Muscle of back (tissue), 11 donors: Measurements from ENCODE around the gene PPP1R9B. TPM values are rescaled to one million over a fixed set of nuclear protein-coding genes. Genes with fewer than 3 reads are reported as not detected.
A peak's percentile ranks its signal among the peaks of the same experiment; 100 is the strongest.

Experiments used
- DNase-seq, 3 donors: peaks; one replicate each; pipeline versions ENCODE4 v3.0.0 to v3.0.0-alpha.2; 2013
- polyA plus RNA-seq, 10 donors: library from polyadenylated mRNA; unstranded; fragments of 120-200 nt; gene quantifications; one replicate each; pipeline ENCODE4 v1.2.1, GENCODE V29; 2013; ENCODE audit not compliant: insufficient read length in 10 of 10

PPP1R9B gene
- polyA plus RNA-seq, 10 donors: 32.0 to 56.5 (median 40.3) TPM

DNA sequence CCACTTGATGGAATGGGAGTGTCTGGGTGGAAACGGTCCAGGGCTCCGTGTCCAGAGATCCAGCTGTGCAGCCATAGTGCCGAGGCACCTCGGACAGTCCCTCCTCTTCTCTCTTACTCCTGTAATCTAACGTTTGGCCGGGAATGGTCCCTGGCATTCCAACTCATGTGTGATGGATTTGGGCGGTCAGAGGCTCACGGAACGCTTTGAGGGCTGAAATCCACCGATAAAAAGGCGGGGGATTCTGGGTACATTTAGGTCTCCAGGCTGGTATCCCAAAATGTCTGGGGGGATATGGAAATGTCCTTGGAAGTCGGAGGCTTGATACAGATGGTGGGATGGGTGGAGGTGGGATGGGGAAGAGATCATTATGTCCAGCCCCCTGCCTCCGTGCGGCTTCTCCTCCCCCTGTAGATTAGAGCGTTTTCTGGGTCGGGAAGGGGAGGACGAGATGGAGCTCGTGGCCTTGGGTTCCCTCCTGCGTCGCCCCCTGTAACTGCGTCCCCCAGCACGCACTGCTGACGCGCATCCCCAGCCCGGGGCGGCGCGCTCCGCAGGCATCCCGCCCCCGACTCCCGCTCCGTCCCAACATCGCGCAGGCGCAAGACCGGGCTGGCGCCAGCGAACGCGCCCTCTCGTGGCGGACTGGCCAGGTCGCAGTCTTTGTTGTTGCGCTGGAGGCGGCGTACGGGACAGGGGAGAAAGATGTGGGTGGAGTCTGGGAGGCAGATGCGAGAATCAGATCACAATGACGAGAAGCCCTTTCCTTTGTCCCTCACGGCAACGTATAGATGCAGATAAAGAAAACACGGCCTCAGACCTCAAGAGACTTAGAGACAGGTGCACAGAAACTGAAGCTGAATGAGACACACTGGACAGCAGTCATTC lies 10.8 kb upstream of the PPP1R9B start:
- DNase-seq: peak; percentile 93 to 98 (median 98)

DNA sequence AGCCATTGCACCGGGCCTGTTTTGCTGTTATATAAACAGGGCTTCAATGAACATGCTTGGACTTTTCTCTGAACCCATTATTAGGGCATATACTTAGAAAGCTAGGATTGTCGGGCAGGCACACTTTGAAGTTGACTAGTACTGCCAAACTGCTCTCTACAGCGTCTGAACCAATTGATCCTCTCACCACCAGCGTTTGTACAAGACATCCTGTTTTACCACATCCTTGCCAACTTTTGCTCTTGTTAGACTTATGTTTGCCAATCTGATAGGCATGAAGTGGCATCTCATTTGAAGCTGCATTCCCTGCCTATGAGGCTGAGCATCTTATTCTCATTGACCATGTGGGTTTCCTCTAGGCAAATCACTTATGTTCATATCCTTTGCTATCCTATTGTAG lies 7.4 kb upstream of the PPP1R9B start:
- DNase-seq: no peak

DNA sequence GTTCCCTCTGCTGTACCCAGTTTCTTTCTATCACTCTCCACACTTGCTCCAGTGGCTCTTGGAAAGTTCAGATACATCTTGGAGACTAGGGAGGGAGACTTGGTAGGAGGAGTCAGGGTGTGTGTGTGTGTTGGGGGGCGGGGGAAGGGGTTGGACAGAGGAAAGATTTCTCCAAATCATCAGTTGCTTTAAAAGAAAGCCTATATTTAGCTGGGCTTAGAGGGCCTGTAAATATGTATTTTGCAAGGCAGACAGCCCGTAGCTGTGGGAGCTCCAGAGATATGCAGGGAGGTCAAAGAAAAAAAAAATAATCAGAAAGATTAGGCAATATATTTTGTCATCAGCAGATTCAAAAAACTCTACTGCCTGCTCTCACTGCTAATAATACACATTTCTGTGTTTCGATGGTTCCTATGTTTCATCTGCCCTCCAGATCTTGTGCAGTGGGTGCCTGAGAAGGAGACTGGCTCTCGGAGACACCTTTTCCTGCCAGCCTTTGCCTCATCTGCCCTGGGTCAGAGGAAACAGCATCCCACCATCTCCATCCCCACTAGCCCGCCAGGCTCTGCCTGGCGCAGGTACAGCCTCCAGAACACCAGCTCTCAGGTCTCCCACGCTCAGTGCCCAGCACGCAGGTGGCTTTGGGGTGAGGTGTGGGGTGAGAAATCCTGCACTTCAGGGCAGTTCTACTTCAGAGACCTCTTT lies 4.8 kb upstream of the PPP1R9B start:
- peak; percentile 42 to 88 (median 69) for DNase-seq

DNA sequence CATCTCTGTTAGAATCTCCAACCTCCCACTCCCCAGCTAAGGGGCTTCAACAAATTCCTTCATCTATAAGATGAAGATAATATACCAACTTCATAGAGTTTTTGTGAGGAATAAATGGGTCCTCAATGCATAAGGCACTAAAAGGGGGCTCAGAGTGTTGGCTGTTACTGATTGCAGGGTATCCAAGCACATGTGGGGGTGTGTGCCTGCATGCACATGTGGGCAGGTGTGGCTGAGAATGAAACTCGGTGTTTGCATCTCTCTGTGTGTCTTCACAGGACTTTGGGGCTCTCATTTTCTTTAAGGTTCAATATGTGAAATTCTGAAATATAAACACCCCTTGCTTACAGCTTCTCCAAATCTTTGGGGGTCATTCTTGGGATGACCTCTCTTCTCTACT lies 4.1 kb upstream of the PPP1R9B start:
- no peak for DNase-seq

DNA sequence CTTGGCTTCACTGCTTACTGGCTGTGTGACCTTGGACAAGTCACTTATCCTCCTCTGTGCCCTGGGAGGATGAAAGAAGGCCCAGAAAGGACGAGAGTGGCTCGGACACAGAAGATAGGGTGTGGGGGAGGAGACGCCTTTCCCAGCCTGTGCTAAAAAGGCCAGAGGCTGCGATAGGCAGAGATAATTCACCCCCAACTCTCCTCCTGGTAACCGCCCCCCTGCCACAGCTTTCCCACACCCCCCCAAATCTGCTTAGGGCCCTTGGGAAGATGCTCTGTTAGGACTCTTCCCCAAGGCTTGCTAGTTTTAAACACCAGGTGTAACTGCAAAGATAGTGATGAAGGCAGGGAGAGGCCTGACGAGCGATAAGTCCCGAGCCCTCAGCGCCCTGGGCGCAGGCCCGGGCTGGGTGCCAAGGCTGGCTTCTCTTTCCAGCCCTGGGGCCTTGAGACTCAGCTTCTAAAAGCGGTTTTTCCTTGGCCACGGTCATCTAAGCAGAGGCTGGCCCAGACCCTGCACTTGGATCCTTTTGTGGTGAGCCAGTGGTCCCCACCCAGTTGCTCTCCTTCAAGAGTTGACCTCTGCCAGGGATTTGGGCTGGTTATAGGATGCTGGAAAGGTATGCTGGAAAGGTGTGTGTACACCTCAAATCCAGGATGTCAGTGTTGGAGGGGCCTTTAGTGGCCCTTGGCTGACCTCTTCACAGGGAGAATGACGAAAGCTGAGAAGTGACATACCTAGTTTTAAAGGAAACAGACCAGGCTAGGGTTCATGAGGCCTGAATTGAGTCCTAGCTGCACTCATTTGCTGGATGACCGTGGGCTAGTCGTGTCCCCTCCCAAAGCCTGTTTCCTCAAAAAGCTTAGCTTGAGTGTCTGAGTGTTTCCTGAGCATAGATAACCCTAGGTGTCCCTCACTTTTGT lies 3.4 kb upstream of the PPP1R9B start:
- DNase-seq: peak in 2 of 3 donors; percentile 65 to 80

DNA sequence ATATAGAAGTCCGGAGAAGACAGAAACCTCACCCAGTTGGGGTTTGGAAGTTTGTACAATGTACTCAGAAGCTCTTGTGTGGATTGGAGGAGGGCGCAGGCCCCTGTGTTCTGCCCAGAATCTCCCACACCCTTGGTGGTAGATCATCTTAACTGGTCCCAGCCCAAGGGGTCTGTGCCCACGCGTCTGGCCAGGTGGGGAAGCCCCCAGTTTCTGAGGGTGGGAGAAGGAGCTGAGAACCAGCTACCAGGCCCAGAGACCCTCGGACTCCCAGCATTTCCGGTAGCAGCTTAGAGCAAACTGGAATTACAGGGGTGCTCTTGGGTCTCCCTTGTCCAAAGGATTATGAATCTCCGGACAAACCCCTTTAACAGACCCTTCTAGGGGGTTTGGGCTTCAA lies 2.3 kb upstream of the PPP1R9B start:
- no peak for DNase-seq

DNA sequence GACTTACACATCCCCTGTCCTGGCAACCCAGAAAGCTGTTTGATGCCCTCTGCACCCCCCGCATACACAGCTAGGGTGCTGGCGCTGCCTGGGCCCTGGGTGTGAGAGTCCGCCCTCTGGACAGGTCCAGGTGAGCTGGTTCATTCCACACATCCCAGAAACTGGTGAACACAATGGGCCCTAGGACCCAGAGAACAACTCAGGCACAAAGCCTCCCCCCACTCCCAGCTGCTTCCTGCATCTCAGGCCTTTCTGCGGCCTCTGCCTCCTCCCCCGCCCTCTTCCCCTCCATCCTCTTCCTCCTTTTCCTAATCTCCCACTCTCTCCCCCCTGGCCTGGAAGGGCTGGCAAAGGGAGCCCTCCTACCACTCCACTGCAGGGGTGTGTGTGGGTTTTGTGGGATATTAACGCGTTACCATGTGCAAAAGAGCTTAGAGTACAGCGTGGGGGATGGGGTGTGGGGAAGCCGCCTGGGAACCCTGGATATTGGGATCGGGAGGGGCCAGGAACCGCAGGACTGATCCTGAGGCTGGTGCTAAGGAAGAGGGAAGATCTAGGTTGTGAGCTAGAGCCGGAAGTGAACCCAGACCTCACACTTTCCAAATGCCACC lies 1.6 kb upstream of the PPP1R9B start:
- DNase-seq: peak; percentile 92 to 97 (median 92)

DNA sequence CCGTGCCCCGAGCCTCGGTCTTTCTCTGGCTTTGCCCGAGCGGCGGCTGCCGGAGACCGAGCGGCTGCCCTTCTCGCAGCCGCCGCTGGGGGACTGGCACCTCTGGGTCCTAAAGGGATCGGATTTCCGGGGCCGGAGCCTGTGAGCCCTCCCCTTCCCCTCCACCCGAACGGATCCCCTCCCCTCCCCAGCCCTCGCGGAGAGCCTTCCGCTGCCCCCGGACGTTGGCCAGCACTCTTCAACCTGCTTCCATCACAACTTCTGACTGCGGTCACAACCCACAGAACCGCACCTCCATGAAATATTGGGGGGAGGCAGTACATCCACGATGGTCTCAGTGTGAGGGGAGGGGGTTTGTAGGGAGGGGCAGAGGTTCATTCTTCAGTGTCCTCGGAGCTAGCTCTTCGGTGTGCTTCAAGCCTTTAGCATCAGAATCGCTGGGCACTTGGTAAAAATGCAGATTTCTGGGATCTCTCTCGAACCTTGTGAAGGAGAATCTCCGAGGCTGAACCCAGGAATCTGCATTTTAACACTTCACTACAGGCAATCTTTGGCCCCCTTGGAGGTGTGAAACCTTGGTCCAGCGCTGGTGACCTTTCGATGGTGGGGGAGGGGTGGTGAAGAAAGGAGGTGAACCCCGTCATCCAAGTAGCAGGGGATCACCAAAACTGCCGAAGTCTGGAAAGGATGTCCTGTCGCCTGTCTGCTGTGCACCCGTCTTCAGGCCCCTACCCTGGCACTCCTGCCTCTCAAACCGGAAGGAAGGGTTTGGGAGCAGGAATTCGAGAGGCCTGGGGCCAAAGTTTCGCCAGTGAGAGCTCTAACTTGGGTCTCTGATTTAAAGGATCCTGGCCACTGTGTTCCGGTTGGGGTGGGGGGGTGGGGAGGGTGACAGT lies 812 bp upstream of the PPP1R9B start:
- peak; percentile 89 to 97 (median 94) for DNase-seq

DNA sequence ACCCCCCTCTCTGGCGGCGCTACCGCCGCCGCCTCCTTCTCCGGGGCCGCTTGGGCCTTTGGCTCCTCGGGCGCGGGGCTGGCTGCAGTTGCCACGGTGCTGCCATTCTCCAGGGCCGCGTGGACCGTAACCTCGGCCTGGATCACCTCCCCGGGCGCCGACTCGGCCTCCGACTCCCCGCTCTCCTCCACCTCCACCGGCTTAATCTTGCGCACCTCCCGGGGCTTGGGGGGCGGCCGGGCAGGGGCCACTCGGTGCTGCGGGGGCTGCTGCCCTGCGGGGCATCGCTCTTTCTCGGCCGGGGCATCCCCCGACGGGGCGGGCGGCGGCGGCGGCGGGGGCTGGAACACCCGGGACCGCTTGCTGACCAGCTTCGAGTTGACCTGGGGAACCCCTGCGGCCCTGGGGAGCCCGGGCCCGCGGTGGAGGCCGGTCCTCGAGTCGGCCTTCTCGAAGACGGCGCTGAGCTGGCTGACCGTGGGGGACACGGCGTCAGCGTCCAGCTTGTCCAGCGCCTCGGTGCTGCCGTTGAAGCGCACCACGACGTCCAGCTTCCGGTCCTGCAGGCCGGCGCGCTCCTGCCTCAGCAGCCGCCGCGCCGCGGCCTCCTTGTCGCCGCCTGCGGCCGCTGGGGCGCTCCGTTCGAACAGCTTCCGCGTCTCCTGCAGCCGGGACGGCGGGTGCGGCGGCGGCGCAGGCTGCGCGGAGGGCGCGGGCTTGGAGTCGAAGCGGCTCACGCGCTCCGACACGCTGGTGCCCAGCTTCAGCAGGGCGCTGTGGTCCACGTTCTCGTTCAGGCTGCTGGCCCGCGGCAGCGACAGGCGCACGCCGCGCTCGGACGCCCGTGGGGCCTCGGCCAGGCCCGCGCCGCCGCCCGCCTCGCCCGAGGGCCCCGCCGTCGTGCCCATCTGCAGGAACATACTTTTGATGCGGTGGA lies 792 bp downstream of the PPP1R9B start:
- peak in 2 of 3 donors; percentile 52 to 79 for DNase-seq

DNA sequence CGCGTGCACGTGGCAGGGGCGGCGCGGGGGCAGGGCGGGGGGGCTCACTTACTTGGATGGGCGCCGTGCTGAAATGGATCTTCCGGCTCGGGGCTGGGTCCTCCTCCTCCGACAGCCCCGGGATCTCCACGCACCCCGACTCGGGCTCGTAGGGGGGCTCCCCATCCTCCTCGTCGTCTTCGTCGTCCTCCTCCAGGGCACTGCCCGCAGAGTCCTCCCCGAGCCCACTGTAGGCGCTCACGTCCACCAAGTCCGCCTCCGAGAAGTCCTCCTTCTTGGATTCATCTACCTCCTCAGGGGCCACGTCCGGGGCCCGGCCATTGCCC lies 1.4 kb downstream of the PPP1R9B start:
- DNase-seq: peak in 1 of 3 donors; percentile 63

DNA sequence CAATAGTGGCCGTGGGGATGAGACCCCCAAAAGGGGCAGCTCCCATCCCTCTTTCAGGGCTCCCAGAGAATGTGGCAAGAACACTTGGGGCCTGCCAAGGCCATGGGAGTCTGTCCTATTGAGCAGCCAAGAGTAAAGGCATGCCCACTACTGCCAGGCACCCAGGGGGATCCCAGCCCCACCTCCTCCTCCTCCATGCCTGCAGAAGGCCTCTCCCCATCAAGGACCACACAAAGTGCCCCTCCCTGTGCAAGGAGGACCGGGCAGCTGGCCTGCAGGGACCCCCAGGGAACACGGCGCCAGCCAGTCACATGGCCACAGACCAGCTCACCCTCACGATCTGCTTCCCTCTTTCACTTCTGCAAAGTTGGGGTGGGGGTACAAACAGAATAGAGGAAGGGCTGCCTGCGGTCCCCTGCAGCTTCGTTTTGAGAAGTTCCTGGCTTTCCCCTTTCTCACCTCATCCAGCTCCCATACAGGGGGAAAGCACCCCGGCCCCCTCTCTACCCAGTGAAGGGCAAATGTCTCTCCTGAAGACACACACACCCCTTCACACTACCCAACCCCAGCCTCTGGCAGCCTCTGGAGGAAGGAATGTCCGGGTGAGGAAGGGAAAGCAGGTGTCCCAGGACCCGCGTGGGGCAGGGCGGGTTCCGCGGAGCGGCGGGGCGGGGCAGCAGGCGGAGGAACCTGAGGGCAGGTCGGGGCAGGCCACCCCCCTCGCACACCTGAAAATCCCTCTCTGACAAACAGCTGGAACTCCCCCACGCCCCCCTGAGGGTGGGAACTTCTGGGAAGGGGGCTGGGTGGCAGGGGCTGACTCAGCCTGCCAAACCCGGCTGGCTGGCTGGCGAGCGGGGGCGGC lies 2.0 kb downstream of the PPP1R9B start:
- DNase-seq: peak in 2 of 3 donors; percentile 48 to 82

DNA sequence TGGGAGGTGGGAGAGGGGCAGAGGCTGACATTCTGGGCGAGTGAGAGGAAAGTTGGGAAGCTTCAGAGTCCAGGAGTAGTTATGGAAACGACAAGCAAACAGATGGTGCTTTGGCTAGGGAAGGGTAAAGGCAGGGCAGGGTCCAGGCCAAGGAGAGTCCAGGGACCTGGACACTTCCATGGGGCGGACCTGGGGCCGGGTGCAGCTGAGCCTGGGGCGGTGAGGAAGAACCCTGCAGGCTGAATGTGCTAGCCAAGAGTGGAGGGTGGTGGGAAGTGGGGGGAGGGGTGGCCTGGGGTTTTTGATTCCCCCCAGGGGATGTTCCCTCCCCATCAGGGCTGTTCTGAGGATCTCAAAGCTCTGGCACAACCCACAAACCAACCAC lies 2.6 kb downstream of the PPP1R9B start:
- peak in 2 of 3 donors; percentile 71 to 88 for DNase-seq

DNA sequence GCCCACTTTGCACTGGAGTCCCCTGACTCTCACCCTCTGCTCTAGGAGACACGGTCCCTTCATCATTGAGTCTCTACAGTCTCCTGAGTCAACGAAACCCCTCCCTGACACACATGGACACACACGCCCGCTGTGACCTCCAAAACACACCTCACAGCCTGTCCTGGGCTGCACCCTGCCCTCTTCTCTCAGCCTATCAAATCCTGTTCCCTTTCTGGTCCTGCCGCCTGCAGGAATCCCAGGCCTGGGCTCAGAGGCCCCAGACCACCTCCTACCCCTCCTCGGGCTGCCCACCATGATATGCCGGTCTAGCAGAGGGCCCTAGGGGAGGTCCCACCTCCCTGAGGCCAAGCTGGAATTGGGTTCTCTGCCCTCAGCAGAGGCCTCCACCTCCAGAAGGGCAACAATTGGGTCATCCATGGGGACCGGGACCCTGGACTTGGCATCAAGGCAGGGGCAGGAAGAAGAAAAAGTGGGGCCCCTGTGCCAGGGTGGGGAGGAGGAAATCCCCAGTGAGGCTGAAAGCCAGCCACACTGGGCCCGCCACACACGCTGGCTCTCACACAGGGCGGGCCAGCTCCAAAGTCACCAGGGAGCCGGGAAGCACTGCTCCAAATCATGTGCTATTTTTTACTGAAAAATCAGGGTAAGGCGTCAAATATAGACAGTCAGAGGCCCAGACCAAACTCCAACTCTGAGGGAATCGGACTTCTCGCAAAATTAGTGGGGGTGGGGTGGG lies 3.4 kb downstream of the PPP1R9B start:
- DNase-seq: no peak

DNA sequence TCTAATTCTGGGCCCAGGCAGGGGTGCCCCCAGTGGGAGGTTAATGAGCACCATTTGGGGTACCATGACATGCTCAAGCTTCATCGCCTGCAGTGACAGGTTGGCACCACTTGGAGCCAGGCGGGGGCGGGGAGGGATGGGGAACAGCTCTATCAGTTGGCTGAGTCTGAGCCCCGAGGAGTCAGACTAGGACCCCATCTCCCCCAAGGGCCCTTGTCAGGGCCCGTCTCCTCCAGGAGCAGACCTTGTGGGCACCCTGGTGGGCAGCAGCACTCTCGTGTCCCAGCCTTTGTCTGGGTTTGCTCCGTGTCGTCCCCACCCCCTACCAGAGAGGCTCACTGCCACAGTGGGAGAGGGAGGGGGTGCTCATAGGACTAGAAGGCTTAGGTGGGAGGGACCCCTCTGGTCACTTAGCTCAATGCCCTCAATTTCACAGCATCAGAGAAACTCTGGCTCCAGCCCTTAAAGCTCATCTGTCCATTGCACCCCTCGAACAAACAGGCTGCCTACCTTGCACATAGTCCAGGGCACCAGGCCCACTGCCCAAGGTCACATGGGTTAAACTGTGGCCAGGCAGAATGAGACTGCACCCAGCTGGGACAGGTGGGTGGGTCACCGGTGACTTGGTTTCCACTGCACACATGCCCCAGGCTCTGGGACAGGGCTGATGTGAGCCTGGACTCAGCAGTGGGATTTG lies 4.1 kb downstream of the PPP1R9B start:
- no peak for DNase-seq

DNA sequence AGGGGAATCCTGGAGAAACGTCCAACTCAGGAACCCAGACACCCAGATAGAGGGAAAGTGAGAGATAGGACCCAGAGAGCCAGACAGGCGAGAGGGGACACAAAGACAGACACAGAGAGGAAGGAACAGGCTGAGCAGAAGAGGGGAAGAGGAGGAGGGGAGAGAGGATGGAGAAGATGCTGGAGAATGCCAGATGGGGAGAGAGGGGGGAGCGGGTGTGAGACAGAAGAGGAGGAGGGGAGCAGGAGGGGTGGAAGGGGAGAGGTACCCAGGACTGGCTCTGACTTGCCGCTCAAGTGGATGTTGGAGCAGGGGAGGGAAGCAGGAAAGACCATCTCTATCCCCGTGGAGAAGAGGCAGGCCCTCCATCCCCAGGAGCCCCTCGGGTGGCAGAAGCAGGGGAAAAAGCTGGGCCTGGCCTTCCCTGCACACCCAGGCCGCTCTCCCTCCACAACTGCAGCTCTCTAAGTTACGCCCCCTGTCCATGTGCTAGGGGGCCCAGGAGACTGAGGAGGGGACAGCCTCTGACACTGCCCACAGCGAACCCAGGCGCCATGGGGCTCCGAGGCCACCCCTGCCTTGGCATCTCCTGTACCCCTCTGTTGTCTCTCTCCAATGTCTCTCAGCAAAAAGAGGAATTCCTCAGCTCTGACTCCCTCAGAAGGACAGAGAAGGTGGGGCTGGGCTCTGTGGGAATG lies 4.8 kb downstream of the PPP1R9B start:
- no peak for DNase-seq

DNA sequence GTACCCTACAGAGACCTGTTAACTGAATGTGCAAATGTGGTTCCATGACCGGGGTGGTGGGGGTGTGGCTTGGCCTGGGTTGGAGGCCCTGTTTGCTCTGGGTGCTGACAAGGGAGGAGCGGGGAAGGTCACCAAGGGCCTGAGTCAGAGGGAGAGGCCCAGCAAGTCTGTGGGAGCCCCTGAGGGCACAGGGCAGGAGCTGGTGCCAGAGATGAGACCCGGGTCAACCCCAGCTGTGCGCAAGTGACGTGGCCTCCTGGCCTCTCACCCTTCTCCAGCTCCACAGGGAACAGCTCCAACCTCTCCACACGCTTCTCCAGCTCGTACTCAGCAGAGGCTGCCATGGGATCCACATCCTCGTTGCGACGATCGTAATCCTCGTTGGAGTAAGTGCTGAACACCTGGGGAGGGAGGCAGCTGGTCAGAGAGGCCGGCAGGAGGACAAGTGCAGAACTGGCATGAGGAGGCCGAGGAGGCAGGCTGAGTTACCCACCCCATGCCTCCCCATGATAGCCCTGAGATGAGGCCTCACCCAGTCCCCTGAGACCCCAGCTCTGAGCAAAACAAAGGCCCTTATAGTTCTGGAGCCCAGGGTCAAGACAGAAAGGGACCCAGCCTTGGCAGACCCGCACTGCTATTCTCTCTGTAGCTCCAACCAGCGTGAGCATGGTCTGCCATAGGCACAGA lies 5.5 kb downstream of the PPP1R9B start:
- DNase-seq: no peak
